HG03196 (cell line): ENCODE data around the gene ASB4.
"Not testable (repeated sequence)": the region's sequence is repeated elsewhere in the genome, so short reads cannot be mapped to it uniquely, and the experiment has no call there.

Experiments
- ATAC-seq: cut with Tn5 transposase; IDR thresholded peaks from one replicate; pipeline ENCODE4 v1.9.1; 2021; ENCODE audit not compliant: unreplicated experiment

The ASB4 gene

GRCh38 chr7:95478272-95479037 is 7.3 kb upstream of the ASB4 start:
- no peak for ATAC-seq

GRCh38 chr7:95479992-95480624 is 5.6 kb upstream of the ASB4 start:
- no peak for ATAC-seq

- ATAC-seq, result no peak
These were observed 4.2 kb upstream of the ASB4 start for GRCh38 chr7:95481271-95482165.

- no peak for ATAC-seq
These were observed 3.3 kb upstream of the ASB4 start for GRCh38 chr7:95482424-95482823.

GRCh38 chr7:95490231-95490762 is 4.6 kb downstream of the ASB4 start:
- no peak for ATAC-seq

GRCh38 chr7:95491201-95491600 is 5.5 kb downstream of the ASB4 start:
- no peak for ATAC-seq

GRCh38 chr7:95491634-95492314 is 6.0 kb downstream of the ASB4 start:
- no peak for ATAC-seq

GRCh38 chr7:95493247-95493646 is 7.5 kb downstream of the ASB4 start:
- no peak for ATAC-seq

GRCh38 chr7:95493844-95494243 is 8.1 kb downstream of the ASB4 start:
- ATAC-seq, result no peak

GRCh38 chr7:95501261-95501832 is 15.6 kb downstream of the ASB4 start:
- peak; percentile 94 for ATAC-seq

- ATAC-seq, result no peak
These were observed 16.7 kb downstream of the ASB4 start for GRCh38 chr7:95502403-95502802.

GRCh38 chr7:95503271-95504131 is 17.8 kb downstream of the ASB4 start:
- ATAC-seq, result no peak

- not testable (repeated sequence) for ATAC-seq
These were observed 18.4 kb downstream of the ASB4 start for GRCh38 chr7:95504132-95504588.

GRCh38 chr7:95508780-95509179 is 23.0 kb downstream of the ASB4 start:
- ATAC-seq, result no peak

GRCh38 chr7:95509199-95509598 is 23.5 kb downstream of the ASB4 start:
- no peak for ATAC-seq

GRCh38 chr7:95511716-95512260 is 26.0 kb downstream of the ASB4 start:
- peak; percentile 82 for ATAC-seq

- peak; percentile 83 for ATAC-seq
These were observed 31.7 kb downstream of the ASB4 start for GRCh38 chr7:95517458-95517857.

GRCh38 chr7:95517870-95518269 is 32.1 kb downstream of the ASB4 start:
- ATAC-seq, result peak; percentile 41

GRCh38 chr7:95520136-95520535 is 34.4 kb downstream of the ASB4 start:
- no peak for ATAC-seq
